ENCODE measurements around the gene DBR1.

DNA sequence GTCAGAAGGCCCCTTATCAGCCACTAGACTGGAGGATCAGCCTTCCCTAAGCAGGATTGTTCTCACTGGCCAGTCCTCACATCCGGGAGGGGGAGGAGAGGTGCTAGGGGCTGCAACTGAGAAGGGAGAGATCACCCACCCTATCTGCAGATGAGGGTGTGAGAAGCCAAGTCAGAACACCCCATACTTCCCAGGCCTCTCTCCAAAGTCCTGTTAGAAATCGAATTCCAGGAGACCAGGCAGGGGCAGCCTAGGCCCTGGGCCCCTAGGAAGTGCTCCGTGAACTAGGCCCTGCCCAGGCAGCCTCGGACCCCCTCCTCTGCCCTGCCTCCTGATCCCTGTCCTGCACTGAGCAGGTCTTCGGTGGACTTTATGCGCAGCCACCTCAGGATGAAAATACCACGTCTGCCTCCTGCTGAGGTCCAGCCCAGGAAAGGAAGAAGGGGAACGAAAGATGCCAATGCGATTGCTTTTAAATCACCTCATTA, 60.2 kb downstream of the DBR1 start:
- no peak for TF ChIP-seq POLR2AphosphoS5 (IDR thresholded peaks at IDR 0.05)
- no peak for TF ChIP-seq EP300 (IDR thresholded peaks at IDR 0.05)

Data from sigmoid colon (tissue), 4 donors.